Cardiac fibroblast (primary cell): ENCODE measurements around the gene SCAF4.

Experiments used
- DNase-seq, 2 donors: peaks; one replicate each; pipeline versions ENCODE4 v3.0.0 to v3.0.0-alpha.2; 2010; ENCODE audit warnings: low read depth in 2 of 2
- H3K4me3 ChIP-seq, 2 donors: replicated peaks in 1 of 2; 1 replicate in 1 of 2; 2 replicates in 1 of 2; pipeline ENCODE4 v1.5.1; 2011; ENCODE audit warnings: low read depth in 2 of 2, low read length in 2 of 2, mild to moderate bottlenecking in 2 of 2, moderate library complexity in 1 of 2
- CTCF ChIP-seq: IDR thresholded peaks from one replicate; pipeline ENCODE4 v1.5.1; 2011; ENCODE audit warnings: low read depth, mild to moderate bottlenecking, low read length, inconsistent platforms

Gene SCAF4

GRCh38 chr21:31675318-31675717, 56.6 kb downstream of the SCAF4 start:
- H3K4me3 ChIP-seq = no peak overlapping the region
- no peak for TF ChIP-seq CTCF

GRCh38 chr21:31673321-31673912, 58.5 kb downstream of the SCAF4 start:
- TF ChIP-seq CTCF = no peak

More at GRCh38 chr21:31675318-31675717, 56.6 kb downstream of the SCAF4 start:
- no peak for DNase-seq

GRCh38 chr21:31671931-31672330, 60.0 kb downstream of the SCAF4 start:
- no peak for TF ChIP-seq CTCF
- H3K4me3 ChIP-seq = no peak overlapping the region
- DNase-seq = no peak

More at GRCh38 chr21:31673321-31673912, 58.5 kb downstream of the SCAF4 start:
- no peak for DNase-seq
- no peak overlapping the region for H3K4me3 ChIP-seq

GRCh38 chr21:31671146-31671716, 60.7 kb downstream of the SCAF4 start:
- no peak overlapping the region for H3K4me3 ChIP-seq
- no peak for TF ChIP-seq CTCF
- no peak for DNase-seq

- H3K4me3 ChIP-seq = no peak overlapping the region
- no peak for DNase-seq
- no peak for TF ChIP-seq CTCF
These were observed 61.8 kb downstream of the SCAF4 start for GRCh38 chr21:31670070-31670469.

- no peak for TF ChIP-seq CTCF
- peak in 1 of 2 donors; percentile 15 for DNase-seq
- H3K4me3 ChIP-seq = no peak overlapping the region
These were observed 63.0 kb downstream of the SCAF4 start for GRCh38 chr21:31668651-31669491.
